NT2/D1 (cell line): ENCODE measurements around the gene CELF2.

Experiments used
- SUZ12 ChIP-seq: IDR thresholded peaks from 2 replicates; pipeline ENCODE4 v1.6.1; 2011; ENCODE audit not compliant: insufficient read length, insufficient read depth; ENCODE audit errors: extremely low read depth
- YY1 ChIP-seq: IDR thresholded peaks from 2 replicates; pipeline ENCODE4 v1.6.1; 2011; ENCODE audit not compliant: insufficient read length, insufficient read depth
- ZNF274 ChIP-seq: IDR thresholded peaks from 2 replicates; pipeline ENCODE4 v1.6.1; 2011; ENCODE audit warnings: mild to moderate bottlenecking, low read depth, low read length

- TF ChIP-seq SUZ12, result no peak
- no peak for TF ChIP-seq ZNF274
- no peak for TF ChIP-seq YY1
Measured at GRCh38 chr10:11023009-11023953, 5.6 kb downstream of the CELF2 start.
